ENCODE results near the gene YIPF6. TPM values are rescaled to one million over a fixed set of nuclear protein-coding genes. Genes with fewer than 3 reads are reported as not detected.
"Not testable (repeated sequence)": the region's sequence is repeated elsewhere in the genome, so short reads cannot be mapped to it uniquely, and the experiment has no call there.

YIPF6 gene
- total RNA-seq, 1 donor from 2014 or later: 27.6 TPM

GRCh38 chrX:68508799-68509198 is 9.9 kb downstream of the YIPF6 start:
- DNase-seq: no peak

GRCh38 chrX:68511255-68511654 is 12.4 kb downstream of the YIPF6 start:
- DNase-seq: peak; percentile 3

GRCh38 chrX:68524680-68525079 is 25.8 kb downstream of the YIPF6 start:
- not testable (repeated sequence) for DNase-seq

GRCh38 chrX:68532831-68533533 is 34.1 kb downstream of the YIPF6 start:
- no peak for DNase-seq

- no peak for DNase-seq
Measured at GRCh38 chrX:68533656-68534055, 34.8 kb downstream of the YIPF6 start.

- DNase-seq: no peak
Measured at GRCh38 chrX:68534691-68535090, 35.8 kb downstream of the YIPF6 start.

- no peak for DNase-seq
Measured at GRCh38 chrX:68536429-68536828, 37.6 kb downstream of the YIPF6 start.

GRCh38 chrX:68536884-68537283 is 38.0 kb downstream of the YIPF6 start:
- no peak for DNase-seq

GRCh38 chrX:68550193-68550592 is 51.3 kb downstream of the YIPF6 start:
- DNase-seq: no peak

GRCh38 chrX:68556036-68556435 is 57.2 kb downstream of the YIPF6 start:
- DNase-seq: no peak

- not testable (repeated sequence) for DNase-seq
Measured at GRCh38 chrX:68557126-68557525, 58.3 kb downstream of the YIPF6 start.

- not testable (repeated sequence) for DNase-seq
Measured at GRCh38 chrX:68559905-68560304, 61.1 kb downstream of the YIPF6 start.

- DNase-seq: no peak
Measured at GRCh38 chrX:68568136-68568535, 69.3 kb downstream of the YIPF6 start.

- DNase-seq: no peak
Measured at GRCh38 chrX:68570598-68570997, 71.7 kb downstream of the YIPF6 start.

GRCh38 chrX:68571292-68571609 is 72.4 kb downstream of the YIPF6 start:
- DNase-seq: no peak

GRCh38 chrX:68571610-68572311 is 72.9 kb downstream of the YIPF6 start:
- DNase-seq: no peak

- no peak for DNase-seq
Measured at GRCh38 chrX:68574240-68574639, 75.4 kb downstream of the YIPF6 start.

GRCh38 chrX:68579810-68580209 is 81.0 kb downstream of the YIPF6 start:
- no peak for DNase-seq

- DNase-seq: no peak
Measured at GRCh38 chrX:68584221-68584620, 85.4 kb downstream of the YIPF6 start.

Small RNA genes within 50 kb of the gene (small RNA-seq; reads per million reads assigned to genes)
- gene RNU6-245P (ENCODE audit: low replicate concordance): not detected

Other genes with a start within 250 kb of the YIPF6 start
- gene OPHN1, start 65.6 kb upstream of the YIPF6 start, total RNA-seq: 17.9 TPM
- gene STARD8, start 148.6 kb downstream of the YIPF6 start, total RNA-seq: 4.5 TPM